GM18511 (cell line): ENCODE data around the gene AAMDC.
"Not testable (repeated sequence)": the region's sequence is repeated elsewhere in the genome, so short reads cannot be mapped to it uniquely, and the experiment has no call there.

Source experiments
- ATAC-seq: cut with Tn5 transposase; IDR thresholded peaks from one replicate; pipeline ENCODE4 v1.9.1; 2021; ENCODE audit warnings: mild to moderate bottlenecking, moderate library complexity; ENCODE audit not compliant: unreplicated experiment

AAMDC gene

DNA sequence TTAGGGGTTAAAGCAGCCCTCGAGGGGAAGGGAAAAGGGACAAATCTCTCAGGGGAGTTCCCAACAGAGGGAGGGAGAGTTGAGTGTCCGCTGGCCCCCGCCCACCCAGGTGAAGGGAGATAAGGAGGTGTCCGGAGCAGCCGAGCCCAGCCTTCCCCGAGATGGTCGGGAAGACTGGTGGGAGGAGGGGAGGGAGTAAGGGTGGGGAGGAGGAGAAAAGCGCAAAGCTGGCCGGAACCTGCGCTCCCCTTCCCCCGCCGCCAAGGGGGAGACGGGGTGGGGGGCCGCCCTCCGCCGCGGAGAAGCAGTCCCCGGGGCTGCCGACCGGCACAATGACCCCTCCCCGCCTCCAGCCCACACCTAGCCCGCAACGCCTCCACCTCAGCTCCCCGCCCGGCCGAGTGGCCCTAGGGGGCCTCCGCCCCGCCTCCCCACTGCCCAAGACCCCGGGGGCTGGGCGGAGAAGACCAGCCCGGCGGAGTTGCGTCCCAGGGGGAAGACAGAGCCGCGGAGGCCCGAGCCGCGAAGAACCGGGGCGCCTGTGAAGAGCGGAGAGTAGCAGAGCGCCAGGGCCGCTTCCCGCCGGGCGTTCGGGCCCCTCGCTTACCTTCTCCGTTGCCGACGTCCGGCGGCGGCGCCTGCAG lies 901 bp upstream of the AAMDC start:
- ATAC-seq: peak; percentile 16

DNA sequence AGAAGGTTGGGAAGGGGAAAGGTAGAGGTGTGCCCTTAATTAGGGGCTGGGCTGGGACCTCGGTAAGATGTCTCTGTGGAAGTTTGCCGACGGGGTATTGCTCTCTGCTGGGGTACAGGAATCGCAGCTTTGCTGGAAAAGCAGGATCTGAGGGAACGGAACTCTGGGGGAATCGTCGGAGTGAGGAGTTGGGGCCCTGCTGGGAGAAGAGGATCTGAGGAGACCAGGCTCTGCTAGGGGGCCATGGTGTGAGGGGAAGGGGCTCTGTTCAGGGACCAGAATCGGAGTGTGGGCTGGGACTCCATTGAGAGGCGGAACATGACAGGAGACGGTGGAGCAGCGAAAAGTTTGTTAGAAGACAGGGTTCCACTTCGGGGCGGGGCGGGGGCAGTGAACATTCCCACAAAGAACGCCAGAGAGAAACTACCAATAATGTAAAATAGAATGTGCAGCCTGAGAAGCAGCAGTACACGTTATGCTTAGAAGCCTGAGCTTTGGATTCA lies 456 bp downstream of the AAMDC start:
- ATAC-seq: no peak

DNA sequence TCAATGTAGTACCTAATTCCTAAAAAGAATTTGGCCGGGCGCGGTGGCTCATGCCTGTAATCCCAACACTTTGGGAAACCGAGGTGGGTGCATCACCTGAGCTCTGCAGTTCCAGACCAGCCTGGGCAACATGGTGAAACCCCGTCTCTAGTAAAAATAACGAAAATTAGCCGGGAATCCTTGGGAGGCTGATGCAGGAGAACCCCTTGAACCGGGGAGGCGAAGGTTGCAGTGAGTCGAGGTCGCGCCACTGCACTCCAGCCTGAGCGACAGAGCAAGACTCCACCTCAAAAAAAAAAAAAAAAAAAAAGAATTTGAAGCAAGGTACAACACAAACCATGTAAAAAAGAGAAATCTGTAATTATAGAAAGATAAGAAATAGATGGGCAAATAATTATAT lies 1.2 kb downstream of the AAMDC start:
- not testable (repeated sequence) for ATAC-seq

DNA sequence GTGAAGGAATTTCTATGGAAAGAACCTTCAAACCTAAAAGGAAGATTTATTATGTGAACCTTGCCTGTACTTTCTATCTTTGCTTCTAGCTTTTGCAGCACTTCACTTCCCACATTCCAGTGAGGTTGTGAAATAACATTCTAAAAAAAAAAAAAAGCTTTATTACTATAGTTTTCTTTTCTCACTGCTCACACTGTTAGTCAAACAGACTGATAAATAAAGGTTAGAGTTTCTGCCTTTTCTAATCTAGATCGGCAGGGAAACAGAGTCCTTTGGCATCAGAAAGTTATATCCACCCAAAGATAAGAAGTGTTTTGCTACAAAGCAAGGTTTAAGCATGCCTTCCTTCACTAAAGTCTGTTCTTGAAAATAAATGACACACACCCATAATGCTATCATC lies 2.8 kb downstream of the AAMDC start:
- ATAC-seq: no peak

DNA sequence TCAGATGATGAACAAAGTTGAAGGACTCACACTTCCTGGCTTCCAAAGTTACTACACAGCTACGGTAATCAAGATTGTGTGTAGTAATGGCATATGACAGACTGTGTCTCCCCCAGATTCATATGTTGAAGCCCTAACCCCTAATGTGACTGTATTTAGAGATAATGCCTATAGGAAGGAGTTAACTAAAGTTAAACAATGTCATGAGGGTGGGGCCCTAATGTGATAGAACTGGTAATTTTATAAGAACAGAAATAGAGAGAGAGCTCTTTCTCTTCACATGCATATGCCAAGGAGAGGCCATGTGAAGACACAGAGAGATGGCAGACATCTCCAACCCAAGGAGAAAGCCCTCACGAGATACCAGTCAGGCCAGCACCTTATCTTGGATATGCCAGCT lies 8.0 kb downstream of the AAMDC start:
- no peak for ATAC-seq

DNA sequence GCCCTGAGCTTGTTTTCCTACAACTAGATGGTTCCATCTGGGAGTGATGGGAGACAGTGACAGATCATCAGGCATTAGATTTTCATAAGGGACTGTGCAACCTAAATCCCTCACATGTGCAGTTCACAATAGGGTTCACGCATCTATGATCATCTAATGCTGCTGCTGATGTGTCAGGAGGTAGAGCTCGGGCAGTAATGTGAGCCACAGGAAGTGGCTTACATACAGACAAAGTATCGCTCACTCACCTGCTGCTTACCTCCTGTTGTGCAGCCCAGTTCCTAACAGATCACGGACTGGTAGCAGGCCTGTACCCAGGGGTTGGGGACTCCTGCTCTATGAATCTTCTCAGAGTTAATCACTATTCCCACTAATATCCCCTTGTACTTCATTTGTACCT lies 12.4 kb downstream of the AAMDC start:
- ATAC-seq: no peak

DNA sequence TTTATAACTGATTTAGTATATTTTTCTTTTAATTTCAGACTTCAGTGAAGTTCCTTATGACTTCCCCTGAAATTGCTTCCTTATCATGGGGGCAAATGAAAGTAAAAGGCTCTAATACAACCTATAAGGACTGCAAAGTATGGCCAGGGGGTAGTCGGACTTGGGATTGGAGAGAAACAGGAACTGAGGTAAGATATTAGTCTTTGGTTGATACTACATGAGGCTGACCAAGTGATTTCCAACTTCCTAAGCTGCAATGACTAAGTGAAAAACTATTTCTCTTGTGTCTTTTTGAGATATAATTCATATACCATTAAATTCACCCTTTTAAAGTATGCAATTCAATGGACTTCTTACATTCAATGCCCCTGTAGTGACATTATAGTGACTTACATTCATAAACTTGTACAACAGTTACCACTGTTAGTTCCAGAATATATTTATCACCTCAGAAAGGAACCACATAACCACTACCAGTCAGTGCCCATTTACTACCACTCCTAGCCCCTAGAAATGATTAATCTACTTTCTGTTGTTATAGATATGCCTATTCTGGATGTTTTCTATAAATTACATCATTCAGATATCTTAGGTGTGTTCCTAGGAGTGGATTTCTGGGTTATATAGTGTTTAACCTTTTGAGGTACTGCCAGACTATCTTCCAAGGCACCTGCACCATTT lies 21.6 kb downstream of the AAMDC start:
- ATAC-seq: no peak

DNA sequence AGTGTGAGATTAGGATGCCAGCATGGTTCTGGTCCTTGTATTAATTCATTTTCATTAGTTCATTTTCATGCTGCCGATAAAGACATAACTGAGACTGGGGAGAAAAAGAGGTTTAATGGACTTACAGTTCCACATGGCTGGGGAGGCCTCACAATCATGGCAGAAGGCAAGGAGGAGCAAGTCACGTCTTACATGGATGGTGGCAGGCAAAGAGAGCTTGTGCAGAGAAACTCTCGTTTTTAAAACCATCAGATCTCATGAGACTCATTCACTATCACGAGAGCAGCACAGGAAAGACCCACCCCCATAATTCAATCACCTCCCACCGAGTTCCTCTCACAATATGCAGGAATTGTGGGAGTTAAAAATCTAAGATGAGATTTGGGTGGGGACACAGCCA lies 22.8 kb downstream of the AAMDC start:
- ATAC-seq: not testable (repeated sequence)

DNA sequence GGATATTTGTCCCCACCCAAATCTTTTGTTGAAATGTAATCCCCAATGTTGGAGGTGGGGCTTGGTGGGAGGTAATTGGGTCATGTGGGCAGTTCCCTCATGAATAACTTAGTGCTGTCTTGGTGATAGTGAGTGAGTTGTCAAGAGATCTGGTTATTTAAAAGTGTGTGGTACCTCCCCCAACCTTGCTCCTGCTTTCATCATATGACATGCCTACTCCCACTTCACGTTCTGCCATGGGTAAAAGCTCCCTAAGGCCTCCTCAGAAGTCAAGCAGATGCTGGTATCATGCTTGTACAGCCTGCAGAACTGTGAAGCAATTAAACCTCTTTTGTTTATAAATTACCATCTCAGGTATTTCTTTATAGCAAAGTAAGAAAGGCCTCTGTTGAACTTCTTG lies 30.6 kb downstream of the AAMDC start:
- ATAC-seq: no peak

DNA sequence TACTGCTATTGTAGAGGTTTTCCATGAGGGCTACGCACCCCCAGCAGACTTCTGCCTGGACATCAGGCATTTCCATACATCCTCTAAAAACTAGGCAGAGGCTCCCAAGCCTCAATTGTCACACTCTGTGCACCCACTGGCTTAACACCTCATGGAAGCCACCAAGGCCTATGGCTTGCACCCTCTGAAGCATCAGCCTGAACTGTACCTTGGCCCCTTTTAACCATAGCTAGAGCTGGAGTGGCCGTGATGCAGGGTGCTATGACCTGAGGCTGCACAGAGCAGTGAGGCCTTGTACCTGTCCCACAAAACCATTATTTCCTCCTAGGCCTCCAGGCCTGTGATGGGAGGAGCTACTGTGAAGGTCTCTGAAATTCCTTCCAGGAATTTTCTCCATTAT lies 33.9 kb downstream of the AAMDC start:
- no peak for ATAC-seq

DNA sequence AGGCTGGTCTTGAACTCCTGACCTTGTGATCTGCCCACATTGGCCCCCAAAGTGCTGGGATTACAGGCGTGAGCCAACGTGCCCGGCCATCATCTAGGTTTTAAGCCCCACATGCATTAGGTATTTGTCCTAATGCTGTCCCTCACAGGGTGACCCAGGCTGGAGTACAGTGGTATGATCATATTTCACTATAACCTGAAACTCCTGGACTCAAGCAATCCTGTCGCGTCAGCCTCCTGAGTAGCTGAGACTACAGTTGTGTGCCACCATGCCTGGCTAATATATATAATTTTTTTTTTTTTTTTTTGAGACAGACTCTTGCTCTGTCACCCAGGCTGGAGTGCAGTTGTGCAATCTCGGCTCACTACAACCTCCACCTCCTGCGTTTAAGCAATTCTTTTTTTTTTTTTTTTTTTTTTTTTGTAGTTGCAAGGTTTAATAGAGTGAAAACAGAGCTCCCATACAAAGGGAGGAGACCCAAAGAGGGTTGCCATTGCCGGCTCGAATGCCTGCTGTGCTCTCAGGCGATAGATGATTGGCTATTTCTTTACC lies 37.0 kb downstream of the AAMDC start:
- ATAC-seq: not testable (repeated sequence)

DNA sequence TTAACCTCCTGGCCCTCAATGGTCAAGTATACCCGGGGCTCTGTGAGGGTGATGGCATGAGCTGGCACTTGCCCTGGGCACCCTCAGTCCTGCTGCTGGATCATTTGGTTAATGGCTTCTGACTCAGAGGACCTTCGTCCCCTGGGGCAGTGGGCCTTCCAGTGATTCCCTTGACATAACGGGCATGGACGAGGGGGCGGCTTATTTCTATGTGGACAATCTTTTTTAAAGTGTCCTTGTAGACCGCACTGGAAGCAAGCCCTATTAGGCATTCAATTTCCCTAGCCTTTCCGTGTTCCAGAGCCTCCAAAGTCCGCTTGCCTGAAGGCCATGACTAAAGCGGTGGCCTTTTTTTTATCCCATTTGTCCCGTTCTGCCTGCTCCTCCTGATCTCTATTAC lies 40.5 kb downstream of the AAMDC start:
- not testable (repeated sequence) for ATAC-seq

DNA sequence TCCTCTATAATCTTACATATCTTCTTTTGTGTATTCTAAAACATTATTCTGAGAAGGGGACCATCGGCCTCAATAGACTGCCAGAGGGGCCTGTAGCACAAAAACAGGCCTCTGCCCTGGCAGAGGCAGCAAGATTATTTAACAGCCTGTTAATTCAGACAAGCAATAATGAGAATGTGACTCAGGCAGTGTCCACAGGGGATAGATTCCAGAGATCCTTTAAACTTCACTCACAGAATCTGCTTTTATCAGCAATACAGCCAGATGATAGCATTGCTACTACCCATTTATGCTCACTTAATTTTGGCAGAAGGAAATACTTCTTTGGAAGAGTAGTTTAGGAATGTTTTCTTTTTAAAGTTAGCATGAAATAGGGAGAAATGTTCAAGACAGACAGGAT lies 44.9 kb downstream of the AAMDC start:
- ATAC-seq: no peak

DNA sequence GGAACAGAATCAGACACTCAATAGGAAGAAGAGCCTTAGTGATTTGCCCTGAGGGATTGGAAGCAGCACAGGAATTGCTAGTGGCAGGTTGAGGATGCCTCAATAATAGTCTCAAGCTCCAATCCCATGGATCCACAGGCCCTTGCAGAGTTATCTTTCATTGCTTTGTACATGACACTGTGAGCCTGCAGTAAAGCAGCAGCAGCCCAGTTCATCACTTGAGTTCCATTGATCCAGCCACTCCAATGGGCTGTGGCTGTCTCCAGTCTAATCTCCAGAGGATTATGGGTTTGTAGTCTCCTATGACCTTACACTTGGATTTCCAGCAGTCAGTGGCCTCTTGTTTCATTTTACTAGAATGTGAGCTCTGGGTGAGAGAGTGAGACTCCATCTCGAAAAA lies 45.4 kb downstream of the AAMDC start:
- ATAC-seq: no peak

DNA sequence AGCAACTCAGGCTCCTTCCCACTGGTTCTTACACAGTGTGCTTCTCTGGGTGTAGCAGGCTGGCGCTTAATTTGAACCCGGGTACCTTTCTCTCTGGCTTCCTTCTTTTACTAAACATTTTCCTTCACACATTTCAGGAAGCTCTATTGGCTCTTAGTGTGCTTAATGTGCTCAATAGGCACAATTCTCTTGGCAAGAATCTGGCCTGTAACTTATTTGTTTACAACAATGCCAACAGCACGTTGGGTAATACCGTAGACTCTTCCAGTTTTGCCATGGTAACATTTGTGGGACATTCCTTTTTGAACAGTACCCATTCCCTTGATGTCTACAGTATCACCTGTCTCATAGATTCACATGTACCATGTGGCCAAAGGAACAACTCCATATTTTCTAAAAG lies 47.8 kb downstream of the AAMDC start:
- ATAC-seq: no peak

DNA sequence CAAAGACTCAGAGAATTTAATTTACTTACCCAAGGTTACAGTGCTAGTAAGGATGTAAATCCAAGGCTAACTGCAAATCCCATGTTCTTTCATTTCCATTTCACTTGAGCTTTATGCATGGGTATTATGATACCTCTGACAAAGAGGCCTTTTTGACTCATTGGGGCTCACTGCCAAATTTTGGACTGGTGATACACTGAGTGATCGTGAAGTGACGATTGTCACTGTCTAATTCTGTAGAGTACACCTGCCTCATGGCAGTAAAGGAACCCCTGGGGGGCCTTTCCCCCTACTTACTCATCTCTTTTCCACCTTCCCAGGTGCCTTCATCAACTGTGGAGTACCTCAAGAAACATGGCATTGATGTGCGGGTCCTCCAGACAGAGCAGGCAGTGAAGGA lies 50.9 kb downstream of the AAMDC start:
- ATAC-seq: no peak

DNA sequence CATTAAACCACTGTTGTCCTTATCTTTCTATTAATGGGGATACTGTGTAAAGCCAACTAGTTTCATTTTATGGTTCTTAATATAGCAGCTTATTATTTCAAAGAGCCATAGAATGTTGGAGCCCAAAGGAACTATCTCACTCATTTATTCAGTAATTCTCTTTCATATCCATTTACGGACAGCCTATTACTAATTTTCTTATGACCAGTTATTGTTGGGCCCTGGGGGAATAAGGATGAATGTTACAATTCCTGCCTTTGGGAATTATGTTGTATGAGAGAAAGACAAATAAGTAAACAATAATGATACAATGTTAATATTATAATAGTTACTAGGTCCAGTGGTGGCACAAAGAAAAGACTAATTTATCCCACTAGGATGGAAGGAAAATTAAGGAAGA lies 52.4 kb downstream of the AAMDC start:
- ATAC-seq: no peak

DNA sequence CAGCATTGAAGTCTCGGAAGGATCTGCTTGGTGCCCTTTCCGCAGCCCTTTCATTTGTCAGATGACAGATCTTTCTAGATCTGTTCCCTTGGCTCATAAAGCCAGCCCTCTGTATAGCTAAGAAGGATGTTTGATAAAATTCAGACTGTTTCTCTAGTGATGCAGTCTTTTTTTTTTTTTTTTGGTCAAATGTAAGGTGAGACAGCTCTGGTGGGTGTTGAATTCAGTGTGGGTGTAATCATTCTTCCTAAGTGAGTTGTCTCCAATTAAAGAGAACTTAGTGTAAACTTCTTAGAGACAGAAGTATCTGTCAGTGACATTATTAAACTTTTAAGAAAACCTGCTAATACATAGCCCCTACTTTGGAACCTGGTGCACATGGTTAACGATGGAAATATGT lies 53.3 kb downstream of the AAMDC start:
- no peak for ATAC-seq

DNA sequence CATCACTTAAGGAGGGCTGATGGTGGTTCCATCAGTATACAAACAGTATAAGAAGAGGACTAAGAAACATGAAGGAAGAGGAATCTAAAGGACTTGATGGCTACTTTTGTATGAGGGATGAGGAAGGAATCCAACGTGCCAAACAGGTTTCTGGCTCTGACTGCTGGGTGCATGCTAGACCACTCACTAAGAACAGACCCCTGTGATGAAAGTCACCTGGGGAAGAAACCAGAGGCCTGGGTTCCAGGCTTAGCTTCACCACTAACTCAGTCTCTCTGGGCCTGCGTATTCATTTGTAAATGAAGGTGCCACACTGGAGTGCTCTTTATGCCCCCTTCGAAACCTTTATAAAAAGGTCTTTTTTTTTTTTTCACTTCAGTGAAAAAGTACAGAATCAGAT lies 55.1 kb downstream of the AAMDC start:
- ATAC-seq: no peak

DNA sequence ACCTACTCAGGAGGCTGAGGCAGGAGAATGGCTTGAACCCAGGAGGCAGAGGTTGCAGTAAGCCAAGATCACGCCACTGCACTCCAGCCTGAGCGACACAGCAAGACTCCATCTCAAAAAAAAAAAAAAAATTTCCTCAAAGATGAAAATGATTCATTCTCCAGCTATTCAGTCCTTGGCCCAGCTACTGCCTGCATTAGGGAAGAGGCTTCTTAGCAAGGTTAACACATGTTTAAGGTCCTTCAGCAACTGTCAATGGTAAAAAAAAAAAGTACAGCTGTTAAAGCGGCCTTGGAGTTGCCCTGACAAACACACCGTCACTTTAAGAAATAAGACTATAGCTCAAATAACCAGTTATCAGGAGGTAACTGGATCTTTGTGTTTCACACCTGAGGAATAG lies 57.3 kb downstream of the AAMDC start:
- ATAC-seq: not testable (repeated sequence)

DNA sequence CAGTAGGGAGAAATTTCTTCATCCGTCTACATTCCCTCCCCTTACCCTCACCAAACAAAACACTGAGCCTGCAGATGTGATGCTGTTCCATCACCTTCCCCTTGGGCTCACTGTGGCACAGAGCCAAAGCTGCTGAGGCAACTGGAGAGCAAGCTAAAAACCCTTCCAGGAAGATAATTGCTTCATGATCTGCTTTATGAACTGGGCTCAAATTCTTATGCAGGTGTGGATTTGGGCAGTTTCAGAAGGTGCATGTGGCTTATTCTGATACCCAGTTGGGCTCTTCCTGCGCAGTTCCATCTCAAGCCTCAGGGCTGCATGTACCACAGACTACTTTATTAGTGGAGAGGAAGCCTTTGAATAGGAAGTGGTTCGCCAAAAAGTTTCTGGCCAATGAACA lies 58.3 kb downstream of the AAMDC start:
- ATAC-seq: no peak

DNA sequence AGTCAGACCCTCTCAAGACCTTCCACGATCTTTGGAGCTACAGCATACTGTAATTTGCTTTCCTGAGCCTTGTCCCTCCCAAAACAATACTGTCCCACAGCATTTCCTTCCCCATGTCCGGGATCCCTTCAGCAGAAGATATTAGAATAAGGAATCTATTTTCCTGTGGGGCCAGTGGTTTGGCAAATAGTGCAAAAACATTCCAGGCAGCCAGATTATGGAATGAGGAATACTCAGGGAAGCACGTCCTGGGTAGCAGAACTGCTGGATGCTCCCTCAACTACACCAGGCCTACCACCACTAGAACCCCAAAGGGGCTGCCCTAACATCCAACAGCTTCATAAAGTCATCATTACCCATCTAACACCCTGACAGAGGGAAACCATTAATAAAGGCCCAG lies 61.5 kb downstream of the AAMDC start:
- no peak for ATAC-seq
